Progenitor cell of endocrine pancreas (in vitro differentiated cells): ENCODE results near the gene GOLGA6C. TPM values are rescaled to one million over a fixed set of nuclear protein-coding genes. Genes with fewer than 3 reads are reported as not detected.

Source experiments
- DNase-seq: peaks from one replicate; pipeline ENCODE4 v3.0.0; 2021; ENCODE audit warnings: low spot score; ENCODE audit not compliant: unreplicated experiment
- H3K27ac Mint-ChIP-seq: 2 replicates; pipeline ENCODE4 v1.8.0; 2021; ENCODE audit warnings: mild to moderate bottlenecking, moderate library complexity, mixed read lengths
- H3K27me3 Mint-ChIP-seq: 2 replicates; pipeline ENCODE4 v1.8.0; 2021; ENCODE audit warnings: mixed read lengths
- H3K36me3 Mint-ChIP-seq: 2 replicates; pipeline ENCODE4 v1.8.0; 2022; ENCODE audit warnings: mixed read lengths; ENCODE audit not compliant: insufficient read depth
- H3K4me1 Mint-ChIP-seq: 2 replicates; pipeline ENCODE4 v1.8.0; 2021; ENCODE audit warnings: low read depth, mixed read lengths
- H3K4me3 Mint-ChIP-seq: 2 replicates; pipeline ENCODE4 v1.8.0; 2021; ENCODE audit warnings: low read depth, mild to moderate bottlenecking, moderate library complexity, mixed read lengths
- H3K9me3 Mint-ChIP-seq: 2 replicates; pipeline ENCODE4 v1.8.0; 2021; ENCODE audit warnings: low read depth, mixed read lengths
- CTCF ChIP-seq: fragments of 200-600 bp; sonication (generic); IDR thresholded peaks from one replicate; pipeline ENCODE4 v1.5.0; 2021; ENCODE audit warnings: antibody characterized with exemption, mild to moderate bottlenecking; ENCODE audit not compliant: unreplicated experiment
- total RNA-seq: library from RNA; stranded (reverse); gene quantifications from 2 replicates; pipeline ENCODE4 v1.2.1, GENCODE V29; 2021

Gene GOLGA6C
- total RNA-seq, 1 donor from 2014 or later: not detected

GRCh38 chr15:75230016-75230343, 28.2 kb upstream of the GOLGA6C start:
- no peaks in the 10 kb centered on the region for H3K36me3 Mint-ChIP-seq
- H3K9me3 Mint-ChIP-seq: no peaks in the 10 kb centered on the region
- no peak for TF ChIP-seq CTCF
- no peak overlapping the region for H3K27ac Mint-ChIP-seq
- H3K4me3 Mint-ChIP-seq: no peak overlapping the region
- no peak for DNase-seq
- H3K27me3 Mint-ChIP-seq: peaks cover 39% of the 10 kb centered on the region
- no peaks in the 10 kb centered on the region for H3K4me1 Mint-ChIP-seq

GRCh38 chr15:75230551-75231371, 27.4 kb upstream of the GOLGA6C start:
- Mint-ChIP-seq H3K27ac (no peak overlapping the region), H3K36me3 (no peaks in the 10 kb centered on the region), H3K4me1 (no peaks in the 10 kb centered on the region), H3K4me3 (no peak overlapping the region), H3K9me3 (no peaks in the 10 kb centered on the region), H3K27me3 (peaks cover 39% of the 10 kb centered on the region)
- DNase-seq: no peak
- TF ChIP-seq CTCF: no peak

GRCh38 chr15:75231836-75232235, 26.3 kb upstream of the GOLGA6C start:
- no peak for TF ChIP-seq CTCF
- Mint-ChIP-seq H3K27ac (no peak overlapping the region), H3K4me1 (no peaks in the 10 kb centered on the region), H3K4me3 (no peak overlapping the region), H3K36me3 (no peaks in the 10 kb centered on the region), H3K9me3 (no peaks in the 10 kb centered on the region), H3K27me3 (peaks cover 38% of the 10 kb centered on the region)
- DNase-seq: no peak

GRCh38 chr15:75232252-75232813, 25.8 kb upstream of the GOLGA6C start:
- no peak overlapping the region for H3K27ac Mint-ChIP-seq
- H3K27me3 Mint-ChIP-seq: peaks cover 33% of the 10 kb centered on the region
- H3K9me3 Mint-ChIP-seq: no peaks in the 10 kb centered on the region
- H3K4me1 Mint-ChIP-seq: no peaks in the 10 kb centered on the region
- TF ChIP-seq CTCF: no peak
- DNase-seq: no peak
- no peak overlapping the region for H3K4me3 Mint-ChIP-seq
- H3K36me3 Mint-ChIP-seq: no peaks in the 10 kb centered on the region

GRCh38 chr15:75232826-75233503, 25.2 kb upstream of the GOLGA6C start:
- Mint-ChIP-seq H3K27ac (no peak overlapping the region), H3K27me3 (peaks cover 30% of the 10 kb centered on the region), H3K36me3 (no peaks in the 10 kb centered on the region), H3K4me3 (no peak overlapping the region), H3K4me1 (no peaks in the 10 kb centered on the region), H3K9me3 (no peaks in the 10 kb centered on the region)
- DNase-seq: no peak
- TF ChIP-seq CTCF: no peak
